Measurements from ENCODE around the gene NKAIN4. TPM values are rescaled to one million over a fixed set of nuclear protein-coding genes. Genes with fewer than 3 reads are reported as not detected.

Gene NKAIN4
- total and polyA plus RNA-seq, 2 experiments from 2014 or later, result 12.6 to 13.2 TPM

DNA sequence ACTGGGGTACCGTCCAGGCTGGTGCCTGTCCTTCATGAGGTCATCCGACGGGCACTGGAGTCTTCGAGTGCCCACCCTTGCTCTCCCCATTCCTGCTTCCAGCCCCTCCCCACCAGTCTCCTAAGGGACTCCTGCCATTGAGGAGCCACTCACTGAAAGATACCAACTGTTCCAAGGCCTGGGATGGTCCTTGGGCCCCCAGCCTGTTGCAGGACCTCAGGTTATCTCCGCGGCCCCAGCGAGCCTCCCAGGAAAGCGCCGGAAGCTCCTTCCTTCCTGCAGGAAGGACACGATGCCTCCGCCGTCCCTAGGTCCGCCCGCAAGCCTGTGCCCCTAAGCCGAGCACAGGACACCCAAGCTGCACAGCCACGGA is 1.2 kb downstream of the NKAIN4 start:
- H3K27me3 Mint-ChIP-seq (ENCODE audit: insufficient read depth, low read depth, poor library complexity), result peaks cover 48% of the 10 kb centered on the region
- Histone ChIP-seq H3K4me2 (peak overlapping the region; percentile 90), H2AFZ (peak overlapping the region; percentile 90), H3K4me1 (ENCODE audit: insufficient read depth) (no peaks in the 10 kb centered on the region; the same call in 1 of the 2 replicates), H3K36me3 (ENCODE audit: insufficient read depth) (no peaks in the 10 kb centered on the region), H3K27ac (ENCODE audit: low read depth) (no peak overlapping the region), H3K27me3 (ENCODE audit: insufficient read depth) (peaks cover 40% of the 10 kb centered on the region), H3K4me3 (peak overlapping the region; percentile 75), H3K9me2 (ENCODE audit: insufficient read depth) (no peaks in the 10 kb centered on the region), H4K20me1 (replicated peaks; ENCODE audit: insufficient read depth) (no peaks in the 10 kb centered on the region), H3F3A (replicated peaks; ENCODE audit: low read depth) (no peaks in the 10 kb centered on the region), H3K79me2 (replicated peaks; ENCODE audit: insufficient read depth) (no peaks in the 10 kb centered on the region)
- ATAC-seq (peak; percentile 9), DNase-seq (ENCODE audit: low spot score) (no peak)
- H3K9me3 Mint-ChIP-seq, result peaks cover 3% of the 10 kb centered on the region; the same call in 2 of the 3 replicates
- no peaks in the 10 kb centered on the region; the same call in 2 of the 3 replicates for H3K36me3 Mint-ChIP-seq (ENCODE audit: low read depth)
- TF ChIP-seq STAT1 (IDR thresholded peaks at IDR 0.05; ENCODE audit: unreplicated experiment) (no peak), POLR2AphosphoS5 (IDR thresholded peaks at IDR 0.05; ENCODE audit: low read depth) (0 out of 2 replicates have a peak, but pooled peaks have one; percentile 36)
- no peak overlapping the region for H3K27ac Mint-ChIP-seq
- peaks cover 30% of the 10 kb centered on the region for H3K4me1 Mint-ChIP-seq
- H3K4me3 Mint-ChIP-seq, result peak overlapping the region; percentile 66

DNA sequence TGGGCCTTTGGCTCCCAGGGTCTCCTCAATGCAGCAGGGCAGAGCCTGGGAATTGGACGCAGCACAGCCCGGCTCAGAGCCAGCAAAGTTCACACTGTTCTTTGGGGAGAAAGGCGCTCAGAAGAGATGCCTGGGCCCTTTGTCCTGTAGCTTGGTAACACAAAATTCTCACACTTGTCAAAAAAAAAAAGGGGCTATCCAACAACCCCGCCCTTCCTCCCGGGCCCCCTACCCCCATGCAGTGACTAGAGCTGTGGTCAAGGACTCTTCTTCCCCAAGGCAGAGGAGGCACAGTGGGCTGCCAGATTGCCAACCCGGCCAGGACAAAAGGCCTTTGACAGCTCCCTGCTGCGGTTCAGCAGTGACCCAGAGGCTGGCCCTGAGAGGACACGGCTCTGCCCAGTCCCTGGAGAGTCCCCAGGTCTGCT is 2.0 kb downstream of the NKAIN4 start:
- no peak overlapping the region for H2AFZ ChIP-seq
- no peak overlapping the region for H3K27ac ChIP-seq (ENCODE audit: low read depth)
- no peak for TF ChIP-seq CREB1 (CRISPR knock-in tag; IDR thresholded peaks at IDR 0.05; ENCODE audit: low read depth)
- no peak for TF ChIP-seq STAT1 (IDR thresholded peaks at IDR 0.05; ENCODE audit: unreplicated experiment)
- TF ChIP-seq, protein P1, sequence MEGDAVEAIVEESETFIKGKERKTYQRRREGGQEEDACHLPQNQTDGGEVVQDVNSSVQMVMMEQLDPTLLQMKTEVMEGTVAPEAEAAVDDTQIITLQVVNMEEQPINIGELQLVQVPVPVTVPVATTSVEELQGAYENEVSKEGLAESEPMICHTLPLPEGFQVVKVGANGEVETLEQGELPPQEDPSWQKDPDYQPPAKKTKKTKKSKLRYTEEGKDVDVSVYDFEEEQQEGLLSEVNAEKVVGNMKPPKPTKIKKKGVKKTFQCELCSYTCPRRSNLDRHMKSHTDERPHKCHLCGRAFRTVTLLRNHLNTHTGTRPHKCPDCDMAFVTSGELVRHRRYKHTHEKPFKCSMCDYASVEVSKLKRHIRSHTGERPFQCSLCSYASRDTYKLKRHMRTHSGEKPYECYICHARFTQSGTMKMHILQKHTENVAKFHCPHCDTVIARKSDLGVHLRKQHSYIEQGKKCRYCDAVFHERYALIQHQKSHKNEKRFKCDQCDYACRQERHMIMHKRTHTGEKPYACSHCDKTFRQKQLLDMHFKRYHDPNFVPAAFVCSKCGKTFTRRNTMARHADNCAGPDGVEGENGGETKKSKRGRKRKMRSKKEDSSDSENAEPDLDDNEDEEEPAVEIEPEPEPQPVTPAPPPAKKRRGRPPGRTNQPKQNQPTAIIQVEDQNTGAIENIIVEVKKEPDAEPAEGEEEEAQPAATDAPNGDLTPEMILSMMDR (conservative IDR thresholded peaks at IDR 0.05; ENCODE audit: low read depth in 2 of 2), result no peak
- TF ChIP-seq POLR2AphosphoS5 (IDR thresholded peaks at IDR 0.05; ENCODE audit: low read depth), result no peak
- no peak for TF ChIP-seq EZH2phosphoT487 (IDR thresholded peaks at IDR 0.05; ENCODE audit: unreplicated experiment)
- TF ChIP-seq, protein P2, sequence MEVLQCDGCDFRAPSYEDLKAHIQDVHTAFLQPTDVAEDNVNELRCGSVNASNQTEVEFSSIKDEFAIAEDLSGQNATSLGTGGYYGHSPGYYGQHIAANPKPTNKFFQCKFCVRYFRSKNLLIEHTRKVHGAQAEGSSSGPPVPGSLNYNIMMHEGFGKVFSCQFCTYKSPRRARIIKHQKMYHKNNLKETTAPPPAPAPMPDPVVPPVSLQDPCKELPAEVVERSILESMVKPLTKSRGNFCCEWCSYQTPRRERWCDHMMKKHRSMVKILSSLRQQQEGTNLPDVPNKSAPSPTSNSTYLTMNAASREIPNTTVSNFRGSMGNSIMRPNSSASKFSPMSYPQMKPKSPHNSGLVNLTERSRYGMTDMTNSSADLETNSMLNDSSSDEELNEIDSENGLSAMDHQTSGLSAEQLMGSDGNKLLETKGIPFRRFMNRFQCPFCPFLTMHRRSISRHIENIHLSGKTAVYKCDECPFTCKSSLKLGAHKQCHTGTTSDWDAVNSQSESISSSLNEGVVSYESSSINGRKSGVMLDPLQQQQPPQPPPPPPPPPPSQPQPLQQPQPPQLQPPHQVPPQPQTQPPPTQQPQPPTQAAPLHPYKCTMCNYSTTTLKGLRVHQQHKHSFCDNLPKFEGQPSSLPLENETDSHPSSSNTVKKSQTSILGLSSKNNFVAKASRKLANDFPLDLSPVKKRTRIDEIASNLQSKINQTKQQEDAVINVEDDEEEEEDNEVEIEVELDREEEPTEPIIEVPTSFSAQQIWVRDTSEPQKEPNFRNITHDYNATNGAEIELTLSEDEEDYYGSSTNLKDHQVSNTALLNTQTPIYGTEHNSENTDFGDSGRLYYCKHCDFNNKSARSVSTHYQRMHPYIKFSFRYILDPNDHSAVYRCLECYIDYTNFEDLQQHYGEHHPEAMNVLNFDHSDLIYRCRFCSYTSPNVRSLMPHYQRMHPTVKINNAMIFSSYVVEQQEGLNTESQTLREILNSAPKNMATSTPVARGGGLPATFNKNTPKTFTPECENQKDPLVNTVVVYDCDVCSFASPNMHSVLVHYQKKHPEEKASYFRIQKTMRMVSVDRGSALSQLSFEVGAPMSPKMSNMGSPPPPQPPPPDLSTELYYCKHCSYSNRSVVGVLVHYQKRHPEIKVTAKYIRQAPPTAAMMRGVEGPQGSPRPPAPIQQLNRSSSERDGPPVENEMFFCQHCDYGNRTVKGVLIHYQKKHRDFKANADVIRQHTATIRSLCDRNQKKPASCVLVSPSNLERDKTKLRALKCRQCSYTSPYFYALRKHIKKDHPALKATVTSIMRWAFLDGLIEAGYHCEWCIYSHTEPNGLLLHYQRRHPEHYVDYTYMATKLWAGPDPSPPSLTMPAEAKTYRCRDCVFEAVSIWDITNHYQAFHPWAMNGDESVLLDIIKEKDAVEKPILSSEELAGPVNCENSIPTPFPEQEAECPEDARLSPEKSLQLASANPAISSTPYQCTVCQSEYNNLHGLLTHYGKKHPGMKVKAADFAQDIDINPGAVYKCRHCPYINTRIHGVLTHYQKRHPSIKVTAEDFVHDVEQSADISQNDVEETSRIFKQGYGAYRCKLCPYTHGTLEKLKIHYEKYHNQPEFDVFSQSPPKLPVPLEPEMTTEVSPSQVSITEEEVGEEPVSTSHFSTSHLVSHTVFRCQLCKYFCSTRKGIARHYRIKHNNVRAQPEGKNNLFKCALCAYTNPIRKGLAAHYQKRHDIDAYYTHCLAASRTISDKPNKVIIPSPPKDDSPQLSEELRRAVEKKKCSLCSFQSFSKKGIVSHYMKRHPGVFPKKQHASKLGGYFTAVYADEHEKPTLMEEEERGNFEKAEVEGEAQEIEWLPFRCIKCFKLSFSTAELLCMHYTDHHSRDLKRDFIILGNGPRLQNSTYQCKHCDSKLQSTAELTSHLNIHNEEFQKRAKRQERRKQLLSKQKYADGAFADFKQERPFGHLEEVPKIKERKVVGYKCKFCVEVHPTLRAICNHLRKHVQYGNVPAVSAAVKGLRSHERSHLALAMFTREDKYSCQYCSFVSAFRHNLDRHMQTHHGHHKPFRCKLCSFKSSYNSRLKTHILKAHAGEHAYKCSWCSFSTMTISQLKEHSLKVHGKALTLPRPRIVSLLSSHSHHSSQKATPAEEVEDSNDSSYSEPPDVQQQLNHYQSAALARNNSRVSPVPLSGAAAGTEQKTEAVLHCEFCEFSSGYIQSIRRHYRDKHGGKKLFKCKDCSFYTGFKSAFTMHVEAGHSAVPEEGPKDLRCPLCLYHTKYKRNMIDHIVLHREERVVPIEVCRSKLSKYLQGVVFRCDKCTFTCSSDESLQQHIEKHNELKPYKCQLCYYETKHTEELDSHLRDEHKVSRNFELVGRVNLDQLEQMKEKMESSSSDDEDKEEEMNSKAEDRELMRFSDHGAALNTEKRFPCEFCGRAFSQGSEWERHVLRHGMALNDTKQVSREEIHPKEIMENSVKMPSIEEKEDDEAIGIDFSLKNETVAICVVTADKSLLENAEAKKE (CRISPR knock-in tag; IDR thresholded peaks at IDR 0.05), result no peak
- TF ChIP-seq JUNB (IDR thresholded peaks at IDR 0.05; ENCODE audit: unreplicated experiment), result no peak
- TF ChIP-seq NANOG (IDR thresholded peaks at IDR 0.05; ENCODE audit: borderline replicate concordance), result no peak
- TF ChIP-seq ZNF331 (CRISPR knock-in tag; IDR thresholded peaks at IDR 0.05; ENCODE audit: low read depth), result no peak
- TF ChIP-seq, protein P3, sequence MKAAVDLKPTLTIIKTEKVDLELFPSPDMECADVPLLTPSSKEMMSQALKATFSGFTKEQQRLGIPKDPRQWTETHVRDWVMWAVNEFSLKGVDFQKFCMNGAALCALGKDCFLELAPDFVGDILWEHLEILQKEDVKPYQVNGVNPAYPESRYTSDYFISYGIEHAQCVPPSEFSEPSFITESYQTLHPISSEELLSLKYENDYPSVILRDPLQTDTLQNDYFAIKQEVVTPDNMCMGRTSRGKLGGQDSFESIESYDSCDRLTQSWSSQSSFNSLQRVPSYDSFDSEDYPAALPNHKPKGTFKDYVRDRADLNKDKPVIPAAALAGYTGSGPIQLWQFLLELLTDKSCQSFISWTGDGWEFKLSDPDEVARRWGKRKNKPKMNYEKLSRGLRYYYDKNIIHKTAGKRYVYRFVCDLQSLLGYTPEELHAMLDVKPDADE (IDR thresholded peaks at IDR 0.05), result no peak
- no peak for TF ChIP-seq EZH2 (IDR thresholded peaks at IDR 0.05; ENCODE audit: low read depth, unreplicated experiment)
- TF ChIP-seq ZNF114 (CRISPR knock-in tag; IDR thresholded peaks at IDR 0.05), result no peak

More for the DNA sequence above, 2.0 kb downstream of the NKAIN4 start:
- Histone ChIP-seq H3F3A (replicated peaks; ENCODE audit: low read depth) (no peaks in the 10 kb centered on the region), H3K27me3 (ENCODE audit: insufficient read depth) (peaks cover 40% of the 10 kb centered on the region), H3K4me2 (no peak overlapping the region), H3K9me2 (ENCODE audit: insufficient read depth) (no peaks in the 10 kb centered on the region), H3K4me1 (ENCODE audit: insufficient read depth) (no peaks in the 10 kb centered on the region; the same call in 1 of the 2 replicates), H3K79me2 (replicated peaks; ENCODE audit: insufficient read depth) (no peaks in the 10 kb centered on the region), H4K20me1 (replicated peaks; ENCODE audit: insufficient read depth) (no peaks in the 10 kb centered on the region), H3K4me3 (no peak overlapping the region), H3K36me3 (ENCODE audit: insufficient read depth) (no peaks in the 10 kb centered on the region)
- H3K9me3 Mint-ChIP-seq, result peaks cover 3% of the 10 kb centered on the region; the same call in 2 of the 3 replicates
- no peak overlapping the region for H3K27ac Mint-ChIP-seq
- peak overlapping the region; percentile 66; the same call in 2 of the 3 replicates for H3K4me3 Mint-ChIP-seq
- peaks cover 30% of the 10 kb centered on the region for H3K4me1 Mint-ChIP-seq
- H3K36me3 Mint-ChIP-seq (ENCODE audit: low read depth), result no peaks in the 10 kb centered on the region; the same call in 2 of the 3 replicates
- no peak for DNase-seq (ENCODE audit: low spot score)
- peaks cover 43% of the 10 kb centered on the region for H3K27me3 Mint-ChIP-seq (ENCODE audit: insufficient read depth, low read depth, poor library complexity)
- no peak for ATAC-seq
